Activated T-helper 17 cell treated with anti-CD3 and anti-CD28 coated beads, Interleukin-2, amount 50 U/mL, for 72 hours (primary cell): ENCODE measurements around the gene NUP93. TPM values are rescaled to one million over a fixed set of nuclear protein-coding genes. Genes with fewer than 3 reads are reported as not detected.

Experiments
- ATAC-seq: fragments of 150-1000 bp; cut with Tn5 transposase; replicated peaks from 2 replicates; pipeline ENCODE4 v1.10.0; 2021; ENCODE audit warnings: mild to moderate bottlenecking, moderate library complexity
- H3K27ac Mint-ChIP-seq: one replicate; pipeline ENCODE4 v1.8.0; 2022; ENCODE audit warnings: mixed read lengths
- H3K27me3 Mint-ChIP-seq: one replicate; pipeline ENCODE4 v1.8.0; 2022; ENCODE audit warnings: mixed read lengths
- H3K36me3 Mint-ChIP-seq: one replicate; pipeline ENCODE4 v1.8.0; 2022; ENCODE audit warnings: low read depth, mild to moderate bottlenecking, mixed read lengths
- H3K4me1 Mint-ChIP-seq: one replicate; pipeline ENCODE4 v1.8.0; 2022; ENCODE audit warnings: mixed read lengths
- H3K4me3 Mint-ChIP-seq: one replicate; pipeline ENCODE4 v1.8.0; 2022; ENCODE audit warnings: mild to moderate bottlenecking, mixed read lengths
- H3K9me3 Mint-ChIP-seq: one replicate; pipeline ENCODE4 v1.8.0; 2022; ENCODE audit warnings: mixed read lengths
- total RNA-seq, 2 donors: library from RNA; stranded (reverse); gene quantifications; one replicate each; pipeline ENCODE4 v1.2.3, GENCODE V29; 2022

Gene NUP93
- total RNA-seq, 2 donors from 2014 or later: 51.5 to 112 TPM

DNA sequence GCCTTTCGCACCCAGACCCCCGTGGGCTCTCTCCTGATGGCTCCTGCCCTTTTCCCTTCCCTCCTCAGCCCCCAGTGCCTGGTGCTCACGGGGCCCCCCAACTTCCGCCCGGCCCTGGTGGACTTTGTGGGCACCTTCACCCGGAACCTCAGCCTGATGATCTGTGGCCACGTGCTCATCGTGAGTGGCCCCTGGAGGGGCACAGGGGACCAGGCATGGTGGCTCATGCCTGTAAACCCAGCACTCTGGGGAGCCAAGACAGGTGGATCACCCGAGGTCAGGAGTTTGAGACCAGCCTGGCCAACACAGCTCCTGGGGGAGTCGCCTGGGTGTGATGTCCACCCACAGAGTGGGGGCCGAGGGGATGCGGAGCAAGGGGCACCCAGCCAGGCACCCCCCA lies 156.4 kb downstream of the NUP93 start:
- no peak overlapping the region for H3K4me3 Mint-ChIP-seq
- H3K4me1 Mint-ChIP-seq: no peaks in the 10 kb centered on the region
- no peaks in the 10 kb centered on the region for H3K9me3 Mint-ChIP-seq
- H3K36me3 Mint-ChIP-seq: no peaks in the 10 kb centered on the region
- no peaks in the 10 kb centered on the region for H3K27me3 Mint-ChIP-seq
- no peak overlapping the region for H3K27ac Mint-ChIP-seq
- no peak for ATAC-seq

DNA sequence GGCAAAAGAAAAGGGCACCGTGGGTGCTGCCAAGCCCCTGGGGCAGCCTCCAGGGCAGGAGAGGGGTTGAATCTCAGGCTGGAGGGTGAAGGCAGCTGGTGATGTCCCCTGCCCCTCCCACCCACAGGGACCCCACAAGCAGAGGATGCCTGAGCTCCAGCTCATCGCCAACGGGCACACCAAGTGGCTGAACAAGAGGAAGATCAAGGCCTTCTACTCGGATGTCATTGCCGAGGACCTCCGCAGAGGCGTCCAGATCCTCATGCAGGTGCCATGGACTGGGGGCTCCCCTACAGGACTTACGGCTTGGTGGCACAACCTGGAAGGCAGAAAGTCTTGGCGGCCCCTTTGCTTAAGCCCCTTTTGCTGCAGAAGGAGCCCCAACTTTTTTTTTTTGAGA lies 156.9 kb downstream of the NUP93 start:
- Mint-ChIP-seq H3K4me3 (no peak overlapping the region), H3K4me1 (no peaks in the 10 kb centered on the region), H3K9me3 (no peaks in the 10 kb centered on the region), H3K36me3 (no peaks in the 10 kb centered on the region), H3K27me3 (no peaks in the 10 kb centered on the region), H3K27ac (no peak overlapping the region)
- no peak for ATAC-seq

- no peak for ATAC-seq
- no peaks in the 10 kb centered on the region for H3K4me1 Mint-ChIP-seq
- no peaks in the 10 kb centered on the region for H3K9me3 Mint-ChIP-seq
- H3K36me3 Mint-ChIP-seq: no peaks in the 10 kb centered on the region
- H3K27ac Mint-ChIP-seq: no peak overlapping the region
- no peak overlapping the region for H3K4me3 Mint-ChIP-seq
- no peaks in the 10 kb centered on the region for H3K27me3 Mint-ChIP-seq
Measured at GRCh38 chr16:56888806-56889205, 158.9 kb downstream of the NUP93 start.

DNA sequence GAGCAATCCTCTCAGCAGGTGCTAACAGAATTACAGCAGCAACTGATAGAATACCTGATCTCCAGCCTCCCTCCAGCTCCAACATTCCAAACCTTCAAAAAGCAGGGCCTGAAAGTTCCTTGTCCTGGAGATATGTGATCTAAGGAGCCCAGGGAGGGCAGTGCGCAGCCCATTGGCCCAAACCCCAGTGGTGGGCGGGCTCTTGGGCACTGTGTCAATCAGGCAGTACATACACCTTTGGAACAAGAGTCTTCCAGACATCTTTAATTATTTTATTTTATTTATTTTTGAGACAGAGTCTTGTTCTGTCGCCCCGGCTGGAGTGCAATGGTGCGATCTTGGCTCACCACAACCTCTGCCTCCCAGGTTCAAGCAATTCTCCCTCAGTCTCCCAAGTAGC lies 159.3 kb downstream of the NUP93 start:
- Mint-ChIP-seq H3K27ac (no peak overlapping the region), H3K4me3 (no peak overlapping the region), H3K4me1 (no peaks in the 10 kb centered on the region), H3K27me3 (no peaks in the 10 kb centered on the region), H3K36me3 (no peaks in the 10 kb centered on the region), H3K9me3 (no peaks in the 10 kb centered on the region)
- ATAC-seq: no peak

DNA sequence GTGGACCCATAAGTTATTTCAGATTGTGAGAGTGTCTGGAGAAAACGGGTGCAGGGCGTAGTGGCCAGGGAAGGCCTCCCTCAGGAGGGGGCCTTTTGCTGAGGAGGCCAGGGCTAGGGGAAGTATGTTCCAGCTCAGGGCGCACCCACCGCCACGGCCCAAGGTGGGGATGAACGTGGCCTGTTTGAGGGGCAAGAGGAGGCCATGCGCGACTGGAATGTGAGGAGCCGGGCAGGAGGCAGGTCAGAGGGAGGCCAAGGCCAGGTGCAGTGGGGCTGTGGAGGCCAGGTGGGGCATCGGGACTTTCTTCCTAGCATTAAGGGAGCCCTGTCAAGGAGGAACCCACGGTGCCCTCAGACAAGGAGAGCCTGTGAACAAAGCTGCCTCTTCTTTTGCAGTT lies 161.8 kb downstream of the NUP93 start:
- ATAC-seq: no peak

GRCh38 chr16:56892705-56893104 lies 162.8 kb downstream of the NUP93 start:
- no peaks in the 10 kb centered on the region for H3K9me3 Mint-ChIP-seq
- no peak overlapping the region for H3K4me3 Mint-ChIP-seq
- ATAC-seq: no peak
- H3K27ac Mint-ChIP-seq: no peak overlapping the region
- H3K36me3 Mint-ChIP-seq: no peaks in the 10 kb centered on the region
- no peaks in the 10 kb centered on the region for H3K27me3 Mint-ChIP-seq
- H3K4me1 Mint-ChIP-seq: no peaks in the 10 kb centered on the region

More for the DNA sequence above, 161.8 kb downstream of the NUP93 start:
- Mint-ChIP-seq H3K9me3 (no peaks in the 10 kb centered on the region), H3K4me3 (no peak overlapping the region), H3K4me1 (no peaks in the 10 kb centered on the region), H3K27me3 (no peaks in the 10 kb centered on the region), H3K27ac (no peak overlapping the region), H3K36me3 (no peaks in the 10 kb centered on the region)

GRCh38 chr16:56894331-56894917 lies 164.5 kb downstream of the NUP93 start:
- no peak overlapping the region for H3K4me3 Mint-ChIP-seq
- peaks cover 5% of the 10 kb centered on the region for H3K4me1 Mint-ChIP-seq
- no peaks in the 10 kb centered on the region for H3K36me3 Mint-ChIP-seq
- no peaks in the 10 kb centered on the region for H3K9me3 Mint-ChIP-seq
- H3K27ac Mint-ChIP-seq: no peak overlapping the region
- no peak for ATAC-seq
- no peaks in the 10 kb centered on the region for H3K27me3 Mint-ChIP-seq

DNA sequence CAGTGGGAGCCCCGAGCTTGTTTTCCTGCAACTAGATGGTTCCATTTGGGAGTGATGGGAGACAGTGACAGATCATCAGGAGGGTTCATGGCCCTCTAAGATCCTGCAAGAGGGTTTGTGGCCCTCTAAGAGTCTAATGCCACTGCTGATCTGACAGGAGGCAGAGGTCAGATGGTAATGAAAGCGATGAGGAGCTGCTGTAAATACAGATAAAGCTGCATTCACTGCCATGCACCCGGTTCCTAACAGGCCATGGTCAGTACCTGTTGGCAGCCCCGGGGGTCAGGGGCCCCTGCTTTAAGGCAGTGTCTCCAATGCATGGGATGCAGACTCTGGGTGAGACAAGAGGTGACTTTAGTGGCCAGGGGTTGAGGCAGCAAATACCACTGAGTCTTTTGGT lies 165.9 kb downstream of the NUP93 start:
- no peaks in the 10 kb centered on the region for H3K27me3 Mint-ChIP-seq
- no peak for ATAC-seq
- no peak overlapping the region for H3K4me3 Mint-ChIP-seq
- H3K4me1 Mint-ChIP-seq: peaks cover 12% of the 10 kb centered on the region
- no peaks in the 10 kb centered on the region for H3K36me3 Mint-ChIP-seq
- no peak overlapping the region for H3K27ac Mint-ChIP-seq
- H3K9me3 Mint-ChIP-seq: no peaks in the 10 kb centered on the region

- H3K27ac Mint-ChIP-seq: no peak overlapping the region
- ATAC-seq: no peak
- no peaks in the 10 kb centered on the region for H3K9me3 Mint-ChIP-seq
- H3K4me1 Mint-ChIP-seq: peaks cover 16% of the 10 kb centered on the region
- H3K4me3 Mint-ChIP-seq: no peak overlapping the region
- H3K27me3 Mint-ChIP-seq: peaks cover 4% of the 10 kb centered on the region
- H3K36me3 Mint-ChIP-seq: no peaks in the 10 kb centered on the region
Measured at GRCh38 chr16:56896244-56896643, 166.3 kb downstream of the NUP93 start.

GRCh38 chr16:56897026-56897799 lies 167.3 kb downstream of the NUP93 start:
- H3K4me3 Mint-ChIP-seq: no peak overlapping the region
- H3K27ac Mint-ChIP-seq: peak overlapping the region; percentile 14
- ATAC-seq: no peak
- peaks cover 4% of the 10 kb centered on the region for H3K27me3 Mint-ChIP-seq
- no peaks in the 10 kb centered on the region for H3K36me3 Mint-ChIP-seq
- peaks cover 16% of the 10 kb centered on the region for H3K4me1 Mint-ChIP-seq
- H3K9me3 Mint-ChIP-seq: no peaks in the 10 kb centered on the region

- H3K4me1 Mint-ChIP-seq: peaks cover 16% of the 10 kb centered on the region
- H3K4me3 Mint-ChIP-seq: no peak overlapping the region
- no peak overlapping the region for H3K27ac Mint-ChIP-seq
- H3K9me3 Mint-ChIP-seq: no peaks in the 10 kb centered on the region
- H3K36me3 Mint-ChIP-seq: no peaks in the 10 kb centered on the region
- ATAC-seq: peak; percentile 82
- peaks cover 4% of the 10 kb centered on the region for H3K27me3 Mint-ChIP-seq
Measured at GRCh38 chr16:56898847-56899246, 168.9 kb downstream of the NUP93 start.

Other genes with a start within 250 kb of the NUP93 start
- 10 to 100 TPM; 18.8 to 23.2 TPM for gene BBS2, start 210.1 kb upstream of the NUP93 start, total RNA-seq
- gene MT4, start 165.1 kb upstream of the NUP93 start, total RNA-seq: not detected
- 10 to 100 TPM in 1 of 2 donors, 1 to 10 TPM in 1; 3.0 to 73.8 TPM for gene MT3, start 140.6 kb upstream of the NUP93 start, total RNA-seq
- 100 to 1,000 TPM in 1 of 2 donors, 10 to 100 TPM in 1; 25.6 to 114 TPM for gene MT2A, start 121.5 kb upstream of the NUP93 start, total RNA-seq
- under 1 TPM in 1 of 2 donors, not detected in 1; 0.53 TPM for gene MT1E, start 104.3 kb upstream of the NUP93 start, total RNA-seq
- gene MT1M, start 97.5 kb upstream of the NUP93 start, total RNA-seq: not detected
- gene MT1A, start 91.5 kb upstream of the NUP93 start, total RNA-seq: 1 to 10 TPM; 1.5 to 6.5 TPM
- not detected for gene MT1B, start 78.2 kb upstream of the NUP93 start, total RNA-seq
- 1 to 10 TPM; 3.1 to 5.7 TPM for gene MT1F, start 72.2 kb upstream of the NUP93 start, total RNA-seq
- gene MT1G, start 62.1 kb upstream of the NUP93 start, total RNA-seq: not detected
- not detected for gene MT1H, start 60.3 kb upstream of the NUP93 start, total RNA-seq
- 1 to 10 TPM; 6.1 to 7.6 TPM for gene MT1X, start 47.7 kb upstream of the NUP93 start, total RNA-seq
- gene SLC12A3, start 135.1 kb downstream of the NUP93 start, total RNA-seq: not detected
- 100 to 1,000 TPM; 162 to 186 TPM for gene HERPUD1, start 202.0 kb downstream of the NUP93 start, total RNA-seq
- not detected for gene CETP, start 231.8 kb downstream of the NUP93 start, total RNA-seq